H1 (cell line): ENCODE data around the gene CRTC2. TPM values are rescaled to one million over a fixed set of nuclear protein-coding genes. Genes with fewer than 3 reads are reported as not detected.

Experiments
- ASH2L ChIP-seq: fragments of 200-600, 300-600 bp; sonication (generic); IDR thresholded peaks from one replicate; pipeline ENCODE4 v1.7.1; 2017; ENCODE audit warnings: low read length
- ATF3 ChIP-seq: IDR thresholded peaks from 2 replicates; pipeline ENCODE4 v1.6.1; 2011; ENCODE audit warnings: low read depth, mild to moderate bottlenecking, low read length; ENCODE audit not compliant: insufficient read depth
- BACH1 ChIP-seq: IDR thresholded peaks from 2 replicates; pipeline ENCODE4 v1.6.1; 2012; ENCODE audit warnings: low read length, improper control_type of control experiment
- BCL11A ChIP-seq, 2 experiments: IDR thresholded peaks; one replicate each; pipeline ENCODE4 v1.6.1; 2011; ENCODE audit warnings: low read depth in 2 of 2, low read length in 2 of 2, mild to moderate bottlenecking in 2 of 2
- CBX8 ChIP-seq: fragments of 300-800, 300-1000 bp; sonication (generic); IDR thresholded peaks from 2 replicates; pipeline ENCODE4 v1.7.1; 2016; ENCODE audit warnings: low read depth, low read length, borderline replicate concordance
- CREB1 ChIP-seq: IDR thresholded peaks from 2 replicates; pipeline ENCODE4 v1.6.1; 2012; ENCODE audit warnings: inconsistent platforms
- EGR1 ChIP-seq: IDR thresholded peaks from 2 replicates; pipeline ENCODE4 v1.6.1; 2011; ENCODE audit warnings: low read depth, low read length, borderline replicate concordance
- HDAC2 ChIP-seq, 2 experiments: fragments of 300-600 bp in 1 of 2; sonication (generic) in 1 of 2; IDR thresholded peaks; 2 replicates each; pipeline ENCODE4 v1.6.1; 2011 to 2012; ENCODE audit warnings: low read depth in 2 of 2, low read length in 2 of 2, mild to moderate bottlenecking in 2 of 2, moderate library complexity in 2 of 2, borderline replicate concordance in 1 of 2, inconsistent platforms in 1 of 2
- HDAC6 ChIP-seq: IDR thresholded peaks from one replicate; pipeline ENCODE4 v1.7.1; 2012; ENCODE audit warnings: low read depth, mild to moderate bottlenecking, inconsistent platforms, low read length, moderate library complexity
- JUN ChIP-seq: IDR thresholded peaks from 2 replicates; pipeline ENCODE4 v1.6.1; 2011; ENCODE audit warnings: low read depth, mild to moderate bottlenecking, improper control_type of control experiment, low read length
- JUND ChIP-seq: IDR thresholded peaks from 2 replicates; pipeline ENCODE4 v1.6.1; 2011; ENCODE audit warnings: mild to moderate bottlenecking, improper control_type of control experiment, low read length
- KDM4A ChIP-seq: IDR thresholded peaks from one replicate; pipeline ENCODE4 v1.7.1; 2012; ENCODE audit warnings: low read depth, mild to moderate bottlenecking, moderate library complexity, low read length, inconsistent platforms; ENCODE audit not compliant: severe bottlenecking
- KDM5A ChIP-seq: fragments of 200-600 bp; IDR thresholded peaks from 2 replicates; pipeline ENCODE4 v1.7.1; 2012; ENCODE audit warnings: mild to moderate bottlenecking, low read length, inconsistent platforms, mixed read lengths
- PHF8 ChIP-seq: fragments of 200-600 bp; sonication (generic); conservative IDR thresholded peaks from 2 replicates; pipeline ENCODE4 v1.7.1; 2012; ENCODE audit warnings: low read depth, mild to moderate bottlenecking, inconsistent platforms, low read length, moderate library complexity
- POLR2A ChIP-seq, 2 experiments: IDR thresholded peaks; 1 replicate in 1 of 2; 2 replicates in 1 of 2; pipeline ENCODE4 v1.6.1; 2011; ENCODE audit warnings: low read depth in 2 of 2, low read length in 2 of 2, mild to moderate bottlenecking in 2 of 2; ENCODE audit errors: control extremely low read depth in 1 of 2
- POLR2AphosphoS5 ChIP-seq: IDR thresholded peaks from 2 replicates; pipeline ENCODE4 v1.6.1; 2011; ENCODE audit warnings: low read depth, low read length
- RBBP5 ChIP-seq: IDR thresholded peaks from 2 replicates; pipeline ENCODE4 v1.7.1; 2012; ENCODE audit warnings: low read depth, mild to moderate bottlenecking, inconsistent platforms, low read length, moderate library complexity, borderline replicate concordance
- SAP30 ChIP-seq: fragments of 300-600 bp; sonication (generic); IDR thresholded peaks from 2 replicates; pipeline ENCODE4 v1.7.1; 2012; ENCODE audit warnings: low read length, moderate library complexity, mild to moderate bottlenecking, inconsistent platforms; ENCODE audit not compliant: insufficient read depth, insufficient replicate concordance
- SP2 ChIP-seq: IDR thresholded peaks from 2 replicates; pipeline ENCODE4 v1.6.1; 2012; ENCODE audit warnings: mild to moderate bottlenecking, low read length, inconsistent platforms
- TCF12 ChIP-seq: IDR thresholded peaks from 2 replicates; pipeline ENCODE4 v1.6.1; 2011; ENCODE audit warnings: low read depth, mild to moderate bottlenecking, low read length
- YY1 ChIP-seq: IDR thresholded peaks from 2 replicates; pipeline ENCODE4 v1.6.1; 2011; ENCODE audit warnings: low read depth, mild to moderate bottlenecking, low read length
- polyA plus RNA-seq, 7 experiments: library from polyadenylated mRNA; depleted of rRNA in 3 of 7; stranded (reverse) in 5 of 7; unstranded in 2 of 7; fragments of >200 nt in 5 of 7; fragments of 200-250 nt in 2 of 7; gene quantifications; 1 replicate in 5 of 7; 2 replicates in 1 of 7; 4 replicates in 1 of 7; pipeline versions ENCODE4 v1.2.1 to v1.2.3, GENCODE V29; 2011 to 2013; ENCODE audit warnings: missing spikeins in 2 of 7, mixed read lengths in 2 of 7
- total RNA-seq: library from RNA; stranded (reverse); fragmentation: NEBNext Ultra II Directional; extraction: Animal tissue kit (Norgen Biotek cat#: 25700); gene quantifications from 2 replicates; pipeline ENCODE4 v1.2.1, GENCODE V29; 2021
- TF ChIP-seq, protein P1 (sequence below): IDR thresholded peaks from 2 replicates; pipeline ENCODE4 v1.6.1; 2011; ENCODE audit warnings: low read length, improper control_type of control experiment

Gene CRTC2
- total and polyA plus RNA-seq, 2 of the 8 experiments (the other 6 are each of a cell fraction or from before 2014, with no cell fraction given), result 28.6 to 34.3 TPM

DNA sequence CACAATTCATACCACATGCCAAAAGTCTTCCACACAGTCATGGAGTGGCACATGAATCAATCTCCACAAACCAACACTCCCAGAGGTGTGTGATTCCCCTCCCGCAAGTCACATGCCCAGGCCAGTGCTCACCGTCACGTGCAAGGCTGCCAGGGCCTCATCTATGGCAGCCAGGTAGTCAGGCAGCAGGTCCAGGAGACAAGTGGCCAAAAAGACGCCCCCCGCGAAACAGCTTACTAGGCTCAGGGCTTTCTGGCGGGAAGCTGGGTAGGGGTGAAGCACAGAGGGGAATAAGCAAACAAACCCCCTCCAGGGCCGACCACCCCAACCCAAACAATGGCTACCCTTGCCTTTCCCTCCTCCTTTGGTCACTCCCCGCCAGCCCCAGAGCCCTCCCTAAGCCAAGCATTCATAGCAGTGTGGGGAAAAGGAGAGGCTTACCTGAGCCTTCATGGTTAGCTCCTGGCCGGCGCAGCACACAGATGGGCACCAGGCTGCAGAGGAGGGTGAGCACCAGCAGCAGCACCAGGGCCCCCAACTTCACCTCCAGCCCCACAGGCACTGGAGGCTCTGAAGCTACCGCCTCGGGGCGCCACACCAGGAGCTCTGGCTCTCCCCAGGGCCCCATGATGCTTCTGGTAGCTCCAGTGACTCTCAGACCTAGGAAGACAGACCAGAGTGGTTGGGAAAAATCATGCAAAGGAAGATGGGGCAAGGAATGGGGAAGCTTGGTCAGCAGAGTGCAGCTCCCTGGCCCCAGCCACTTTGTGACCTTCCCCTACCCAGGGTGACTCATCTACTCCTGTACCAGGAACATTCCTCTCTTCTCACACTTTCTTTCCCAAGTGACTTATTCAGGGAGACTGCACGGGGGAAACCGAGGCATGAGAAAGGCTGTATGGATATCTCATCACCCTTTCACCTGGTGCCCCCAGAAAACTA is 3.9 kb upstream of the CRTC2 start (continued):
- peak; percentile 44; the same call in 1 of the 2 replicates for TF ChIP-seq YY1
- no peak for TF ChIP-seq CBX8
- TF ChIP-seq POLR2A (IDR thresholded peaks at IDR 0.05; ENCODE audit: control extremely low read depth in 1 of 2, low read depth in 2 of 2, low read length in 2 of 2), result no peak
- no peak for TF ChIP-seq SP2
- TF ChIP-seq, protein P1, sequence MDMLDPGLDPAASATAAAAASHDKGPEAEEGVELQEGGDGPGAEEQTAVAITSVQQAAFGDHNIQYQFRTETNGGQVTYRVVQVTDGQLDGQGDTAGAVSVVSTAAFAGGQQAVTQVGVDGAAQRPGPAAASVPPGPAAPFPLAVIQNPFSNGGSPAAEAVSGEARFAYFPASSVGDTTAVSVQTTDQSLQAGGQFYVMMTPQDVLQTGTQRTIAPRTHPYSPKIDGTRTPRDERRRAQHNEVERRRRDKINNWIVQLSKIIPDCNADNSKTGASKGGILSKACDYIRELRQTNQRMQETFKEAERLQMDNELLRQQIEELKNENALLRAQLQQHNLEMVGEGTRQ, result peak; percentile 81
- TF ChIP-seq JUN, result no peak
- TF ChIP-seq BACH1, result no peak
- no peak for TF ChIP-seq KDM4A
- TF ChIP-seq BCL11A (IDR thresholded peaks at IDR 0.05; ENCODE audit: low read depth in 2 of 2, low read length in 2 of 2), result no peak
- peak; percentile 2 for TF ChIP-seq ASH2L
- no peak for TF ChIP-seq HDAC6
- no peak for TF ChIP-seq CREB1
- TF ChIP-seq KDM5A, result no peak
- no peak for TF ChIP-seq RBBP5
- no peak for TF ChIP-seq TCF12
- TF ChIP-seq ATF3, result peak; percentile 69
- no peak for TF ChIP-seq HDAC2 (IDR thresholded peaks at IDR 0.05; ENCODE audit: borderline replicate concordance in 1 of 2, low read depth in 2 of 2, low read length in 2 of 2)
- no peak for TF ChIP-seq JUND
- TF ChIP-seq PHF8, result no peak
- no peak; the same call in 1 of the 2 replicates for TF ChIP-seq POLR2AphosphoS5
- TF ChIP-seq SAP30, result peak; percentile 71
- no peak for TF ChIP-seq EGR1
- TF ChIP-seq, all 59 proteins: peak for 7
